ENCODE data around the gene MTMR10.

The MTMR10 gene

DNA sequence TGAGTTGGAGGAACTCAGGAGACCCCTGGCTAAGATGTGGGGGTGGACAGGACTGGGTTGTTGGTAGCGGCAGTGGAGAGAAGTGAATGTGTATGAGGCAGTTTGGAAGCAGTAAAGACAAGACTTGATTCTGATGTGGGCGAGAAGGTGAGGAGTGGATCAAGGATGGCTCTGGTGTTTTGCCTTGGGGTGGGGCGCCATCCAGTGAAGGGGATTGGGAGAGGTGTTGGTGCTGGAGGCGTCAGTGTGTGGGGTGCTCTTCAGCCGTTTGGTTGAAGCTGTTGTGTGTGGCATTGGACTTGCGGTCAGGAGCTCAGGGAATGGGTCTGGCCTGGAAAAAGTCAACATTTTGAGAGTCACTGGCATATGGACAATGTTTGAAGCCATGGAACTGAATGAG is 74.4 kb downstream of the MTMR10 start:
- no peak for DNase-seq

DNA sequence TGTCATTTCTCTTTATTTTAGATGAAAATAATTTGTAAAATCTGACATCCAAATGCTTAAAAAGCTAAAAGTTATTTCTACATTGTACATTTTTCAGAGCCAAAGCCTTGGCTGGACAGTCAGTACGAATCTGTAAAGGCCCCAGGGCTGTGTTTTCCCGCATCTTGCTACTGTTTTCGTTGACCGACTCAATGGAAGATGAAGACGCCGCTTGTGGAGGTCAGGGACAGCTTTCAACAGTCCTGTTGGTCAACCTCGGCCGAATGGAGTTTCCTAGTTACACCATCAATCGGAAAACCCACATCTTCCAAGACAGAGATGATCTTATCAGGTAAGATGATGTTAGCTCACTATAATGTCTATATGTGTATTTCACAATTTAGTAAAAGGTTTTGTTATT is 77.7 kb downstream of the MTMR10 start:
- no peak for DNase-seq

DNA sequence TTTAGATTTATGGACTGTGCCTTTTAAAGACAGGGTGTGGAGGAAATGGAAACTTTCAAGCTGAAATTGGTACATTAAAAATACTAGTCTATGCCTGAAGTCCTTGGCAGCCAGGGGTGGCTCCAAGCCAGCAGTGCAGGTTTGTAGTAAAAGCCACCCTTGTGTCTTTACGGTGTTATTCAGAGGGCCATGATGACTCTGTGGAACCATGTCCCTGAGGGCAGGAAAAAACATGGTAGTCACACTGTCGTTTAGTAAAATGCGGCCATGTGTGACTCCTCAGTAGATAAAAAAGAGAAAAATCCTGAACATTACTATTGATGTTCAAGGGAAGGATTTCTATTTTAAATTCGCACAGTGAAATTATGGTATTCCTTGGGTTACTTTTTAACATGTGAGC is 85.1 kb downstream of the MTMR10 start:
- DNase-seq: no peak

DNA sequence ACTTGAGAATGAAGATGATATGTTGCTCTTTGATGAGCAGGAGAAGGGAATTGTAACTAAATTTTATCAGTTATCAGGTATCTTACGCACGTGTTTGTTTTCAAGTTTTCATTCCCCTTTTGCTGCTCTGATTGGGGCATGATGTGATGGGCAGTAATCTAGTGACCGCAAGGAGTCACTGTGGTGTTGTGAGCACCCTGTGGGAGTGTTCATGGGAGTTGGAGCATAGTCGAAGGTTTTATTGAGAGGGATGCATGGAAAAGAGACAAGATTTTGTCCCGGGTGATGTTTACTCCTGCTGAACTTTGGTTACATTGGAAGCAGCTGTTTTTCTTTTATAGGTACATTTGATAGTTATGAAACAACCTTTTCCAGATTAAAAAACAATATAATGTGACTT is 85.6 kb downstream of the MTMR10 start:
- DNase-seq: no peak

DNA sequence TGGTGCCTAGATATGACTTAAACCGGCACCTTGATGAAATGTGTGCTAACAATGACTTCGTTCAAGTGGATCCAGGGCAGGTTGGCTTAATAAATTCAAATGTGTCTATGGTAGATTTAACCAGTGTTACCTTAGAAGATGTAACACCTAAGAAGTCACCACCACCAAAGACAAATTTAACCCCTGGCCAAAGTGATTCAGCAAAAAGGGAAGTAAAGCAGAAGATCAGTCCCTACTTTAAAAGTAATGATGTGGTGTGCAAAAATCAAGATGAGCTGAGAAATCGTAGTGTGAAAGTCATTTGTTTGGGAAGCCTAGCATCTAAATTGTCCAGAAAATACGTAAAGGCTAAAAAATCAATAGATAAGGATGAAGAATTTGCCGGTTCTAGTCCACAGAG is 86.6 kb downstream of the MTMR10 start:
- no peak for DNase-seq

DNA sequence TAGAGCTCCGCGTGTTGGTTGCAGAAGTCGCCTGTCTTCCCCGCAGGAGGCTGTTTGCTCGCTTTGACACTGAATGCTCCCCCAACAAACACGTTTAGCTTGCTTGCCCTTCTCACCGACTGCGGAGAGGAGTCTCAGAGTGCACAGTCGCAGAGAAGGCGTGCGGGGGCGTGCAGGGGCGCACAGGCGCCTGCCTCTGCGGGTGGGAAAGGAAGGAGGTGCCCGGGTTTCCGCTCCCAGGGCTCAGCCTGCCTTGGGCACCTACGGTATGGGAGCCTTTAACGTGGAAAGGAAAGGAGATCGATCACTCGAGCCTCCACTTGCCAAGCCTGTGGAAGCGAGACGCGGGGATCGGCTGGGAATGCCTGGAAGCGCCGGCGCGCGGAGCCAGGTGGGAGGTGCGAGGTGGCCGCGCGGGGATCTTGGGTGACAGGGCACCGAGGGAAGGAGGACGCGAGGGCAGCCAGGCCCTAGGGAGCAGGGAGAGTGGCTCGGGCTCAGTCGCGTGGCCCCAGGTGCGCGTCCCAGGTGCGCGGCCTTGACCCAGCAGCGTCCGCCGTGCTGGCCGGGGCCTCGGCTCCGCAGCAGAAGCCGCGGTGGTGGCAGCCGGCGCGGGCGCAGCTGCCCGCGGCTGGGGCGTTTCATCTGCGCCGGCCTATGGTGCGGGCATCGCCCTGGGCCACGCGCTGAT is 87.8 kb downstream of the MTMR10 start, which contains the start of gene FAN1:
Gene FAN1 (plus strand): TSS at position 419 of the 691 bp plus-strand sequence. CDS start 749 bp downstream, outside the sequence.
- DNase-seq: peak; percentile 74

DNA sequence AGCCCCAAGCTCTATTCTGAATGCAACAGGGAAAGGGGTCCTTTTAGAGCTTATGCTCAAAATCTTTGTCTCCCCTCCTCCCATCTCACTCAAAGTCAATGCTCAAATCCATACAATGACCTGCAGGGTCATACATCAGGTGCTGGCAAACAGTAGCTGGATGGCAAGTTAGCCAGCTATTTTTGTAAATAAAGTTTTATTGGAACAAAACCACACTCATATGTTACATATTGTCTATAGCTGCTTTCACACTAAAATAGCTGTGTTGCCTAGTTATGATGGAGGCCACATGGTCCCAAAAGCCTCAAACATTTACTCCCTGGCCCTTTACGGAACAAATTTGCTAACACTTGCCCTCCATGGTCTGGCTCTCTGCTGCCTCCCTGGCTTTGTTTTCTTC is 89.5 kb downstream of the MTMR10 start:
- no peak for DNase-seq

DNA sequence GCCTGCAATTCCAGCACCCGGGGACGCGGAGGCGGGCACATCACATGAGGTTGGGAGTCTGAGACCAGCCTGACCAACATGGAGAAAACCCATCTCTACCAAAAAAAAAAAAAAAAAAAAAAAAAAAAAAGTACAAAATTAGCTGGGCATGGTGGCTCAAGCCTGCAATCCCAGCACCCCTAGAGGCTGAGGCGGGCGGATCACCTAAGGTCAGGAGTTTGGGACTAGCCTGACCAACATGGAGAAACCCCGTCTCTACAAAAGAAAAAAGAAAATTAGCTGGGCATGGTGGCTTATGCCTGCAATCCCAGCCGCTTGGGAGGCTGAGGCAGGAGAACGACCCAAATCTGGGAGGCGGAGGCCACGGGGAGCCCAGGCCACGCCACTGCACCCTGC is 95.2 kb downstream of the MTMR10 start:
- no peak for DNase-seq

DNA sequence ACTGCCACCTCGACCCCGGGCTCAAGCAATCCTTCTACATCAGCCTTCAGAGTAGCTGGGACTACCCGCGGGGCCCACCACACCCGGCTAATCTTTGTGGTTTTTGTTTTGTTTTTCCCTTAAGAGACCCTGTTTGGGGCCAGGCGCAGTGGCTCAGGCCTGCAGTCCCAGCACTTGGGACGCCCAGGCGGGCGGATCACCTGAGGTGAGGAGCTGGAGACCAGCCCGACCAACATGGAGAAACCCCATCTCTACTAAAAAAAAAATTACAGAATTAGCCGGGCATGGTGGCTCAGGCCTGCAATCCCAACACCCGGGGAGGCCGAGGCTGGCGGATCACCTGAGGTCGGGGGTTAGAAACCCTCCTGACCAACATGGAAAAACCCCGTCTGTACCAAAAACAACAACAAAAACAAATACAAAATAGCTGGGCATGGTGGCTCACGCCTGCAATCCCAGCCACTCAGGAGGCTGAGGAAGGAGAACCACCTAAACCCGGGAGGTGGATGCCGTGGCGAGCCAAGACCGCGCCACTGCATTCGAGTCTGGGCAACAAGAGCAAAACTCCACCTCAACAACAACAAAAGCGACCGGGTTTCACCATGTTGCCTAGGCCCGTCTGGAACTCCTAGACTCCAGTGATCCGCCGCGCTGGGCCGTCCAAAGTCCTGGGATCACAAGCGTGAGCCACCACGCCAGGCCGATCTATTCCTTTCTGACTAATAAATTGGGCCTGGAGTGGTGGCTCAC is 95.8 kb downstream of the MTMR10 start:
- DNase-seq: no peak

DNA sequence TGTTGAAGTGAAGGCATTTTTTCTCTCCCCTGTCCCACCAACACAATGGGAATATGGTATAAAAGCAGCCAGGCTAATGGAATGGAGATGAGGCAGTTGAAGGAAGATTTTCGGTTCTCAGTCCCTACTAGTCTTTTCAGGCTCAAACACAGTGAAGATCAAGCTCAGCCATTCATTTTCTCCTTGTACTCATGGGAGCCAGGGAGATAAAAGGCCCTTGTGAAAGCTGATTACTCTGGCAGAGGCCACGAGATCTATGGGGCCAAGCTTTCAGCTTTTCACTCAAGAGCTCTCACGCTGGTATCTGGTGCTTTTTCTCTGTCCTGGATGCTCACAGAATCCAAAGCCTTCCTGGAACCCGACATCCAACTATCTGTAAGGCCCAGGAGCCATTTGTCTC is 102.2 kb downstream of the MTMR10 start:
- DNase-seq: no peak
